HS-5 (cell line): ENCODE data around the gene ABCB9.
"Not testable (repeated sequence)": the region's sequence is repeated elsewhere in the genome, so short reads cannot be mapped to it uniquely, and the experiment has no call there.

ENCODE experiments used
- DNase-seq: peaks from one replicate; pipeline ENCODE4 v3.0.0-alpha.2; 2012; ENCODE audit warnings: low read depth

Gene ABCB9

GRCh38 chr12:122895320-122895703, 71.0 kb downstream of the ABCB9 start:
- no peak for DNase-seq

- no peak for DNase-seq
Observed at GRCh38 chr12:122894193-122895121, 71.8 kb downstream of the ABCB9 start.

- DNase-seq, result no peak
Observed at GRCh38 chr12:122893208-122894153, 72.8 kb downstream of the ABCB9 start.

GRCh38 chr12:122892724-122893123, 73.5 kb downstream of the ABCB9 start:
- not testable (repeated sequence) for DNase-seq

- no peak for DNase-seq
Observed at GRCh38 chr12:122891661-122892525, 74.4 kb downstream of the ABCB9 start.

GRCh38 chr12:122889761-122890520, 76.3 kb downstream of the ABCB9 start:
- no peak for DNase-seq

GRCh38 chr12:122888232-122888752, 78.0 kb downstream of the ABCB9 start:
- no peak for DNase-seq

- no peak for DNase-seq
Observed at GRCh38 chr12:122887819-122888212, 78.4 kb downstream of the ABCB9 start.

GRCh38 chr12:122886851-122887818, 79.1 kb downstream of the ABCB9 start:
- DNase-seq, result no peak

GRCh38 chr12:122886161-122886560, 80.1 kb downstream of the ABCB9 start:
- no peak for DNase-seq

GRCh38 chr12:122884860-122885259, 81.4 kb downstream of the ABCB9 start:
- no peak for DNase-seq

GRCh38 chr12:122884091-122884826, 82.0 kb downstream of the ABCB9 start:
- no peak for DNase-seq

- DNase-seq, result no peak
Observed at GRCh38 chr12:122882908-122883558, 83.2 kb downstream of the ABCB9 start.

GRCh38 chr12:122880668-122881067, 85.6 kb downstream of the ABCB9 start:
- no peak for DNase-seq

- DNase-seq, result no peak
Observed at GRCh38 chr12:122880155-122880667, 86.1 kb downstream of the ABCB9 start.
